NCI-H748 treated with DMSO at 0.1 percent for 48 hours (cell line): ENCODE measurements around the gene SUSD4.

ENCODE experiments used
- DNase-seq: peaks from one replicate; lab custom pipeline; 2025; lab: John Stamatoyannopoulos, UW

Gene SUSD4

GRCh38 chr1:223329252-223329651 lies 34.7 kb downstream of the SUSD4 start:
- no peak for DNase-seq

- no peak for DNase-seq
Measured at GRCh38 chr1:223328566-223328965, 35.4 kb downstream of the SUSD4 start.

GRCh38 chr1:223326776-223327175 lies 37.2 kb downstream of the SUSD4 start:
- no peak for DNase-seq

GRCh38 chr1:223323491-223324484 lies 40.2 kb downstream of the SUSD4 start:
- no peak for DNase-seq

GRCh38 chr1:223322868-223323267 lies 41.1 kb downstream of the SUSD4 start:
- DNase-seq = no peak

- no peak for DNase-seq
Measured at GRCh38 chr1:223320959-223321358, 43.0 kb downstream of the SUSD4 start.

GRCh38 chr1:223319905-223320580 lies 43.9 kb downstream of the SUSD4 start:
- DNase-seq = peak; percentile 6

GRCh38 chr1:223319398-223319797 lies 44.6 kb downstream of the SUSD4 start:
- DNase-seq = no peak

GRCh38 chr1:223316082-223316481 lies 47.9 kb downstream of the SUSD4 start:
- no peak for DNase-seq

- DNase-seq = no peak
Measured at GRCh38 chr1:223315665-223316064, 48.3 kb downstream of the SUSD4 start.

- no peak for DNase-seq
Measured at GRCh38 chr1:223313415-223313754, 50.6 kb downstream of the SUSD4 start.

- no peak for DNase-seq
Measured at GRCh38 chr1:223312705-223313414, 51.1 kb downstream of the SUSD4 start.

- DNase-seq = no peak
Measured at GRCh38 chr1:223312273-223312672, 51.7 kb downstream of the SUSD4 start.

- no peak for DNase-seq
Measured at GRCh38 chr1:223311826-223312225, 52.1 kb downstream of the SUSD4 start.

- no peak for DNase-seq
Measured at GRCh38 chr1:223308136-223308535, 55.8 kb downstream of the SUSD4 start.

- DNase-seq = no peak
Measured at GRCh38 chr1:223307544-223307943, 56.4 kb downstream of the SUSD4 start.

- DNase-seq = no peak
Measured at GRCh38 chr1:223304931-223305330, 59.0 kb downstream of the SUSD4 start.

GRCh38 chr1:223301371-223301770 lies 62.6 kb downstream of the SUSD4 start:
- DNase-seq = no peak

GRCh38 chr1:223299553-223299952 lies 64.4 kb downstream of the SUSD4 start:
- DNase-seq = no peak

- no peak for DNase-seq
Measured at GRCh38 chr1:223298701-223299100, 65.3 kb downstream of the SUSD4 start.

GRCh38 chr1:223297800-223298199 lies 66.2 kb downstream of the SUSD4 start:
- no peak for DNase-seq

GRCh38 chr1:223291796-223292195 lies 72.2 kb downstream of the SUSD4 start:
- no peak for DNase-seq

GRCh38 chr1:223290397-223290796 lies 73.6 kb downstream of the SUSD4 start:
- no peak for DNase-seq
